ENCODE results near the gene DOK1. TPM values are rescaled to one million over a fixed set of nuclear protein-coding genes. Genes with fewer than 3 reads are reported as not detected.
A peak's percentile ranks its signal among the peaks of the same experiment; 100 is the strongest.

DOK1 gene
- total and polyA plus RNA-seq, 10 donors: 19.9 to 59.1 (median 39.7) TPM

DNA sequence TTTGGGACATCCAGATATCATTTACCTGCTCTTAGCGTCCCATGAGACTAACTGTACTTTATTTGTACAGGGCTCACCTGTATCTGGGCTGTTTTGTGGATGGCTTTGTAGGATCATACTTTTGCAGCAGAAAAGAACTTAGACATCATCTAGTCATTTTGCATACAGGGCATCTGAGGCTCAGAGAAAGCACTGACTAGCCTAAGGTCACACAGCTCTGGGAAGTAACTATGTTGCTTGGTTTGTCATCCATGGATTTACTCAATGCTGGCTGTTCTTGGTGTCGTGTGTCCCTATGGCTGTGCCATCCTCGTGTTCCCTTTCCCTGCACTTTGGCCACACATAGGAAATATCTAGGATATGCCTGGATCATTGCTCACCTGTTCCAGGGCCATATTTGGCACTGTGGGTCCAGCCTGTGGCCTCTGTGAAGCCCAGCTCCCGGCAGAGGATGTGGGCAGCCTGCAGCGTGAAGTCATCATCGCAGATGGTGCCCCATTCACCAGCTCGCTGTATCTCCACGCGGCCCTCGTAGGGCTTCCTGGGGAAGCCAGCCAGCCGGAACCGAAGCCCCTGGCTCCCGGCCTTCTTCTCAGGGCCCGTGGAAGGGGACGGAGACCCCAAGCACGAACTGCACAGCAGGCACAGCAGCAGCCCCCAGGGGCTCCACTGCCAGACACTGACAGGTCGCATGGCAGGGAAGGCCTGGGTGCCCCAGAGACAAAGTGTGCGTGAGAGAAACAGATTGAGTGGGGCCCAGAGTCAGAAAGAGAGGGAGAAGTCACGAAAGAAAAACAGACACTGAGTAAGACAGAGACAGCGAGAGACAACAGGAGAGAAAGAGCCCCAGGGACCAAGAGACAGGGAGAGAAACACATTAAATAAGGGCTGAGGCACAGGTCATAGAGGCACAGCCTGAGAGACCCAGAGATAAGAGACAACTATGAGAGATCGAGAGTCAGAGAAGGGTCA is 2.3 kb upstream of the DOK1 start:
- Histone ChIP-seq H3K9me3 (no peaks in the 10 kb centered on the region), H3K27ac (peak overlapping the region in 2 of 8 donors; percentile 93 to 96), H3K4me3 (no peak overlapping the region), H3K27me3 (replicated peaks in 1 of 7) (peaks cover 0 to 29% (median 12%) of the 10 kb centered on the region in 7 donors), H3K4me1 (peaks cover 14 to 76% (median 54%) of the 10 kb centered on the region in 6 donors), H3K36me3 (peaks cover 0 to 16% (median 9%) of the 10 kb centered on the region in 6 donors)
- TF ChIP-seq, protein P1, sequence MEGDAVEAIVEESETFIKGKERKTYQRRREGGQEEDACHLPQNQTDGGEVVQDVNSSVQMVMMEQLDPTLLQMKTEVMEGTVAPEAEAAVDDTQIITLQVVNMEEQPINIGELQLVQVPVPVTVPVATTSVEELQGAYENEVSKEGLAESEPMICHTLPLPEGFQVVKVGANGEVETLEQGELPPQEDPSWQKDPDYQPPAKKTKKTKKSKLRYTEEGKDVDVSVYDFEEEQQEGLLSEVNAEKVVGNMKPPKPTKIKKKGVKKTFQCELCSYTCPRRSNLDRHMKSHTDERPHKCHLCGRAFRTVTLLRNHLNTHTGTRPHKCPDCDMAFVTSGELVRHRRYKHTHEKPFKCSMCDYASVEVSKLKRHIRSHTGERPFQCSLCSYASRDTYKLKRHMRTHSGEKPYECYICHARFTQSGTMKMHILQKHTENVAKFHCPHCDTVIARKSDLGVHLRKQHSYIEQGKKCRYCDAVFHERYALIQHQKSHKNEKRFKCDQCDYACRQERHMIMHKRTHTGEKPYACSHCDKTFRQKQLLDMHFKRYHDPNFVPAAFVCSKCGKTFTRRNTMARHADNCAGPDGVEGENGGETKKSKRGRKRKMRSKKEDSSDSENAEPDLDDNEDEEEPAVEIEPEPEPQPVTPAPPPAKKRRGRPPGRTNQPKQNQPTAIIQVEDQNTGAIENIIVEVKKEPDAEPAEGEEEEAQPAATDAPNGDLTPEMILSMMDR (IDR thresholded peaks at IDR 0.05 in 8 of 11, conservative IDR thresholded peaks at IDR 0.05 in 3 of 11): no peak
- TF ChIP-seq POLR2A (IDR thresholded peaks at IDR 0.05): no peak
- TF ChIP-seq POLR2AphosphoS5 (IDR thresholded peaks at IDR 0.05): no peak
- intact Hi-C loops (cut with DNase I; ENCODE audit: low total_unique reads): no loop called here
- WGBS, 5 donors: 63 to 78% (median 73%) methylated on average over 16 to 21 of the region's 21 CpGs
- DNase-seq: no peak

DNA sequence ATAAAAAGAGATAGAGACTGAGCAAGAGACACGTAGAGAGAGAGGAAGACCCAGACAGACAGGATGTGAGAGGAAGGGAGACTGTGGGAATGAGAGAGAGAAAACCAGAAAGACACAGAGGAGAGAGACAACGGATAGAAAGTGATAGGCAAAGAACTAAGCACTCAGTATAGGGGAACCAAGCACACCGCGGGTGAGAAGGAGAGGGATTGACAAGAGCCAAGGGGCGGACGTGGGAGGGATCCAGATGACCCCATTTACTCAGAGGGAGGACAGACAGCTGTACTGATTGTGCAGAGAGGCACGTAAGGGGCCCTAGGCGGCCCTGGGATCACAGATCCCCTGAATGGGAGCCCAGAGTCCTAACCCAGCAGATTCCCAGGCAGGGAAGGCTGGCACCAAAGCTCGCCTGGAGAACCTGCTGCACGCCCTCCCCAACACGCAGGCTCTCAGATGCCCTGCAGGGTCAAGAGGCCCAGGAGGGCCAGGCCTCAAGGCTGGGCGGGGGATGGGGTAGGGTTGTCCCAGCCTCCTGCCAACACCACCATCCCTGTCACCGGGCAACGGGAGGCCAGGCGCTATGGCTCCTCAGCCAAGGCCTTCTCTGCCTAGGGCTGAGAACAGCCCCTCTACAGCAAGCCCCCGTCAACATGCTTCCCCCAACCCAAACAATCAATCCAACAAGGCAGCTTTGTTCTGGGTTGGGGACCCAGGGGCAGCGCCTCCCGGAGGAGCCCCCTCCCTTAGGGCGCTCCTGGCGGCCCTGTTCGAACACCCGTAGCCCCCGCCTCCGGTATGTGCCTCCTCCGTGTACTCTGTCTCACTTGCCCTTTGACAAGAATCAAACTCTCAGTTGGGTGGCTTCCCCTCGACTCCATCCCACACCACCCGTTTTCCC is 1.4 kb upstream of the DOK1 start:
- intact Hi-C loops (cut with DNase I; ENCODE audit: low total_unique reads): no loop called here
- Histone ChIP-seq H3K27me3 (replicated peaks in 1 of 7) (peaks cover 0 to 22% (median 12%) of the 10 kb centered on the region in 7 donors), H3K9me3 (no peaks in the 10 kb centered on the region), H3K36me3 (peaks cover 0 to 25% (median 9%) of the 10 kb centered on the region in 6 donors), H3K27ac (peak overlapping the region in 6 of 8 donors; percentile 90 to 96 (median 92)), H3K4me1 (peaks cover 14 to 81% (median 53%) of the 10 kb centered on the region in 6 donors), H3K4me3 (peak overlapping the region in 7 of 8 donors; percentile 75 to 99 (median 90))
- TF ChIP-seq POLR2AphosphoS5 (IDR thresholded peaks at IDR 0.05) (peak in 2 of 3 donors; percentile 32 to 41), POLR2A (IDR thresholded peaks at IDR 0.05) (no peak)
- TF ChIP-seq, protein P1 (IDR thresholded peaks at IDR 0.05 in 8 of 11, conservative IDR thresholded peaks at IDR 0.05 in 3 of 11): no peak
- peak; percentile 82 for DNase-seq
- WGBS, 5 donors: 60 to 73% (median 65%) methylated on average over 27 of the region's 27 CpGs

DNA sequence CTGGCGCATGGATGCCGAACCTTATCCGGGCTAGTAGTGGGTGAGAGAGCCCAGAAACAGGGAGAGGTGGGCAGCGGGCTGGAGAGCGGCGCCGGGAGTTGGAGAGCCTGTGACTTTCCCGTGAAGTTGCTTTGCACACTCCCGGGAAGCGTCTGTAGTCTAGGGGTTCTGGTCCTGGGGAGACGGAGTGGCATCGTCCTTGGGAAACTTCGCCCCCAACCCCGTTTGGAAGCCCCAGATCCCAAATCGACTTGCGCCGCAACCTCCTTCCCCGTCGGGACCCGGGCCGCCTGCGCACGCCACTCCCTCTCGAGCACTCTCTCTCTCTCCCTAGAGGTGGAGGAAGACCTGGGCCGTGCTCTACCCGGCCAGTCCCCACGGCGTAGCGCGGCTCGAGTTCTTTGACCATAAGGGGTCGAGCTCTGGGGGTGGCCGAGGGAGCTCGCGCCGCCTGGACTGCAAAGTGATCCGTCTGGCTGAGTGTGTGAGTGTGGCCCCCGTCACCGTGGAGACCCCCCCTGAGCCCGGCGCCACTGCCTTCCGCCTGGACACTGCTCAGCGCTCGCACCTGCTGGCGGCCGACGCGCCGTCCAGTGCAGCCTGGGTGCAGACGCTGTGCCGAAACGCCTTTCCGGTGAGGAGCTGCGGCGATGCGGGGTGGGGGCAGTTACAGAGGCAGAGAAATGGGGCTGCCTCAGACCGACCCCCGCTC is 456 bp downstream of the DOK1 start:
- no peak for TF ChIP-seq POLR2A (IDR thresholded peaks at IDR 0.05)
- TF ChIP-seq POLR2AphosphoS5 (IDR thresholded peaks at IDR 0.05): peak in 1 of 3 donors; percentile 3
- TF ChIP-seq, protein P1 (IDR thresholded peaks at IDR 0.05 in 8 of 11, conservative IDR thresholded peaks at IDR 0.05 in 3 of 11): peak in 1 of 11 experiments; percentile 13
- Histone ChIP-seq H3K36me3 (peaks cover 0 to 25% (median 9%) of the 10 kb centered on the region in 6 donors), H3K4me1 (peaks cover 7 to 73% (median 36%) of the 10 kb centered on the region in 6 donors), H3K27me3 (replicated peaks in 1 of 7) (peaks cover 0 to 4% (median 0%) of the 10 kb centered on the region in 7 donors), H3K9me3 (no peaks in the 10 kb centered on the region), H3K27ac (peak overlapping the region; percentile 80 to 96 (median 92)), H3K4me3 (peak overlapping the region; percentile 75 to 99 (median 86))
- intact Hi-C loops (cut with DNase I; ENCODE audit: low total_unique reads): no loop called here
- peak; percentile 94 for DNase-seq
- WGBS, 5 donors: 0 to 2% (median 1%) methylated on average over 40 to 58 of the region's 58 CpGs
